IMR-90 (cell line): Measurements from ENCODE around the gene H1-8. TPM values are rescaled to one million over a fixed set of nuclear protein-coding genes. Genes with fewer than 3 reads are reported as not detected.

Experiments used
- ATAC-seq: fragments of 200-7000 bp; cut with Tn5 transposase; 2 replicates; pipeline ENCODE4 v1.9.1; 2020; ENCODE audit warnings: low read depth, mild to moderate bottlenecking, moderate library complexity
- BruUV-seq: library from RNA; stranded (reverse); fragments of 400-500 nt; replicated peaks from 2 replicates; lab custom pipeline; 2021; lab: Mats Ljungman, UMichigan
- CTCF ChIA-PET: fragments of 300-600 bp; formaldehyde crosslinking; extraction: SDS; loops from one replicate; lab custom pipeline; 2021; ENCODE audit warnings: antibody characterized with exemption; lab: Yijun Ruan, JAX
- POLR2A ChIA-PET: fragments of 300-600 bp; sonication (Branson Sonifier 250); formaldehyde crosslinking; loops from one replicate; lab custom pipeline; 2022; ENCODE audit warnings: antibody characterized with exemption; ENCODE audit not compliant: unreplicated experiment; lab: Charles Lee
- DNase-seq: peaks from one replicate; pipeline ENCODE4 v3.0.0; 2013
- H2AFZ ChIP-seq: replicated peaks from 2 replicates; pipeline ENCODE3; 2013; ENCODE audit warnings: low read length, mild to moderate bottlenecking; ENCODE audit not compliant: poor library complexity
- H2AK5ac ChIP-seq: 2 replicates; pipeline ENCODE4 v1.6.1; 2013; ENCODE audit warnings: low read depth, low read length, inconsistent platforms
- H2AK9ac ChIP-seq: replicated peaks from 2 replicates; pipeline ENCODE3; 2013; ENCODE audit warnings: mild to moderate bottlenecking, low read depth, low read length, moderate library complexity; ENCODE audit not compliant: poor library complexity
- H2BK120ac ChIP-seq: 2 replicates; pipeline ENCODE4 v1.6.1; 2013; ENCODE audit warnings: low read depth, low read length, inconsistent platforms
- H2BK15ac ChIP-seq: 3 replicates; pipeline ENCODE4 v1.6.1; 2013; ENCODE audit warnings: low read depth, low read length, inconsistent platforms
- H2BK20ac ChIP-seq: 2 replicates; pipeline ENCODE4 v1.6.1; 2013; ENCODE audit warnings: low read depth, mild to moderate bottlenecking, inconsistent platforms, low read length, moderate library complexity
- H2BK5ac ChIP-seq: 2 replicates; pipeline ENCODE4 v1.6.1; 2013; ENCODE audit warnings: mild to moderate bottlenecking, low read depth, low read length, inconsistent platforms; ENCODE audit not compliant: poor library complexity, severe bottlenecking
- H3K14ac ChIP-seq: replicated peaks from 2 replicates; pipeline ENCODE4 v1.6.1; 2013; ENCODE audit warnings: low read depth, low read length, inconsistent platforms
- H3K18ac ChIP-seq: 2 replicates; pipeline ENCODE4 v1.6.1; 2013; ENCODE audit warnings: low read depth, low read length, control low read depth
- H3K23ac ChIP-seq: 2 replicates; pipeline ENCODE4 v1.6.1; 2013; ENCODE audit warnings: low read depth, low read length, inconsistent platforms
- H3K27ac ChIP-seq: 2 replicates; pipeline ENCODE4 v1.5.1; 2013; ENCODE audit warnings: mild to moderate bottlenecking, control low read depth, low read length; ENCODE audit not compliant: insufficient read depth
- H3K27me3 ChIP-seq: 2 replicates; pipeline ENCODE4 v1.6.1; 2013; ENCODE audit warnings: low read length; ENCODE audit not compliant: control insufficient read depth, insufficient read depth
- H3K36me3 ChIP-seq: 2 replicates; pipeline ENCODE4 v1.6.1; 2013; ENCODE audit warnings: low read length, mixed read lengths; ENCODE audit not compliant: control insufficient read depth, insufficient read depth
- H3K4ac ChIP-seq: 2 replicates; pipeline ENCODE4 v1.6.1; 2013; ENCODE audit warnings: low read depth, low read length, inconsistent platforms
- H3K4me1 ChIP-seq: 2 replicates; pipeline ENCODE4 v1.6.1; 2013; ENCODE audit warnings: low read length, mixed read lengths; ENCODE audit not compliant: control insufficient read depth, insufficient read depth
- H3K4me2 ChIP-seq: 2 replicates; pipeline ENCODE4 v1.6.1; 2013; ENCODE audit warnings: low read depth, mild to moderate bottlenecking, control low read depth, low read length, moderate library complexity
- H3K4me3 ChIP-seq: 2 replicates; pipeline ENCODE4 v1.5.1; 2013; ENCODE audit warnings: low read depth, mild to moderate bottlenecking, control low read depth, low read length, moderate library complexity; ENCODE audit not compliant: insufficient read depth
- H3K56ac ChIP-seq: 2 replicates; pipeline ENCODE4 v1.6.1; 2013; ENCODE audit warnings: low read length, inconsistent platforms; ENCODE audit not compliant: insufficient read depth; ENCODE audit errors: extremely low read depth
- H3K79me1 ChIP-seq, 2 experiments: 2 replicates each; pipeline ENCODE4 v1.6.1; 2013; ENCODE audit warnings: low read length in 2 of 2, inconsistent platforms in 1 of 2, low read depth in 1 of 2
- H3K9ac ChIP-seq: 2 replicates; pipeline ENCODE4 v1.6.1; 2013; ENCODE audit warnings: low read depth, low read length, control low read depth
- H3K9me1 ChIP-seq: 2 replicates; pipeline ENCODE4 v1.6.1; 2013; ENCODE audit warnings: low read length, inconsistent platforms; ENCODE audit not compliant: insufficient read depth
- H3K9me3 ChIP-seq: 2 replicates; pipeline ENCODE4 v1.6.1; 2013; ENCODE audit warnings: low read length; ENCODE audit not compliant: control insufficient read depth, insufficient read depth
- H4K20me1 ChIP-seq: 2 replicates; pipeline ENCODE4 v1.6.1; 2013; ENCODE audit warnings: low read length, inconsistent platforms; ENCODE audit not compliant: insufficient read depth
- H4K5ac ChIP-seq: 2 replicates; pipeline ENCODE4 v1.6.1; 2013; ENCODE audit warnings: mild to moderate bottlenecking, low read depth, low read length, control low read depth
- H4K8ac ChIP-seq, 2 experiments: 2 replicates each; pipeline ENCODE4 v1.6.1; 2013; ENCODE audit warnings: low read depth in 2 of 2, low read length in 2 of 2, control low read depth in 1 of 2, inconsistent platforms in 1 of 2
- H4K91ac ChIP-seq: 2 replicates; pipeline ENCODE4 v1.6.1; 2013; ENCODE audit warnings: low read depth, low read length, inconsistent platforms; ENCODE audit not compliant: insufficient read depth
- CEBPB ChIP-seq: IDR thresholded peaks from 2 replicates; pipeline ENCODE4 v1.6.1; 2012; ENCODE audit warnings: low read depth, low read length, improper control_type of control experiment
- CHD1 ChIP-seq: IDR thresholded peaks from 2 replicates; pipeline ENCODE4 v1.6.1; 2012; ENCODE audit warnings: low read depth, low read length, improper control_type of control experiment
- ELK1 ChIP-seq: fragments of 150-350 bp; IDR thresholded peaks from 2 replicates; pipeline ENCODE4 v1.6.1; 2016; ENCODE audit warnings: low read depth, mild to moderate bottlenecking, low read length, moderate library complexity, borderline replicate concordance
- FOS ChIP-seq: fragments of 150-350 bp; IDR thresholded peaks from 2 replicates; pipeline ENCODE4 v1.6.1; 2016; ENCODE audit warnings: low read depth, low read length
- MAFK ChIP-seq: IDR thresholded peaks from 2 replicates; pipeline ENCODE4 v1.6.1; 2012; ENCODE audit warnings: low read depth, low read length, improper control_type of control experiment
- MAZ ChIP-seq: IDR thresholded peaks from 2 replicates; pipeline ENCODE4 v1.6.1; 2012; ENCODE audit warnings: low read depth, mild to moderate bottlenecking, low read length, improper control_type of control experiment, moderate library complexity, borderline replicate concordance
- MXI1 ChIP-seq: IDR thresholded peaks from 2 replicates; pipeline ENCODE4 v1.6.1; 2012; ENCODE audit warnings: low read depth, mild to moderate bottlenecking, low read length, moderate library complexity, borderline replicate concordance
- POLR2A ChIP-seq: IDR thresholded peaks from 2 replicates; pipeline ENCODE4 v1.6.1; 2012; ENCODE audit warnings: mild to moderate bottlenecking, low read depth, low read length
- RAD21 ChIP-seq: IDR thresholded peaks from 2 replicates; pipeline ENCODE4 v1.6.1; 2012; ENCODE audit warnings: low read length, improper control_type of control experiment
- RCOR1 ChIP-seq: IDR thresholded peaks from 2 replicates; pipeline ENCODE4 v1.6.1; 2012; ENCODE audit warnings: mild to moderate bottlenecking, low read length, improper control_type of control experiment; ENCODE audit not compliant: insufficient replicate concordance
- USF2 ChIP-seq: fragments of 150-350 bp; IDR thresholded peaks from 2 replicates; pipeline ENCODE4 v1.6.1; 2017; ENCODE audit warnings: mild to moderate bottlenecking, antibody characterized with exemption, low read length, low read depth
- WGBS, 2 experiments: methylation state at CpG; one replicate each; pipeline versions ENCODE4 v1.1.5 to v1.1.7; 2013; ENCODE audit warnings: missing lambda C conversion rate in 2 of 2; ENCODE audit not compliant: insufficient read length in 1 of 2; ENCODE audit errors: extremely low coverage in 2 of 2; 5-methylcytosine and 5-hydroxymethylcytosine counted together
- dilution Hi-C: fragments of 300-500 bp; cut with HindIII; formaldehyde crosslinking; loops from one replicate; pipeline ENCODE4 v1.14.3; 2018; ENCODE audit warnings: low sequenced_read_pairs; ENCODE audit not compliant: unreplicated experiment
- in situ Hi-C: fragments of 300-500 bp; cut with MboI; formaldehyde crosslinking; loops from 3 replicates; pipeline ENCODE4 v1.14.3; 2019; ENCODE audit warnings: low sequenced_read_pairs, inconsistent platforms, mixed read lengths
- intact Hi-C: fragments of 100-400 bp; cut with micrococcal nuclease; formaldehyde crosslinking; loops from 2 replicates; pipeline ENCODE4 v1.10.0; 2022
- polyA plus RNA-seq, 3 experiments: library from polyadenylated mRNA; depleted of rRNA; stranded (reverse); fragments of >200 nt; gene quantifications; 2 replicates each; pipeline ENCODE4 v1.2.3, GENCODE V29; 2012; ENCODE audit warnings: low replicate concordance in 1 of 3
- total RNA-seq: library from RNA; depleted of rRNA; stranded (reverse); fragments of >200 nt; gene quantifications from 2 replicates; pipeline ENCODE4 v1.2.3, GENCODE V29; 2012

Gene H1-8
- total and polyA plus RNA-seq, 2 of the 4 experiments (the other 2 are of a cell fraction), result not detected

GRCh38 chr3:129525341-129525968 is 17.5 kb upstream of the H1-8 start:
- DNase-seq (peak; percentile 79), ATAC-seq (peak; percentile 75)
- H4K8ac ChIP-seq, result peak overlapping the region in 1 of 2 experiments; percentile 6; a peak in 1 of 4 replicates
- peak overlapping the region; percentile 17; the same call in 1 of the 2 replicates for H4K91ac ChIP-seq
- no peak overlapping the region for H3K4me2 ChIP-seq
- H4K5ac ChIP-seq, result peak overlapping the region; percentile 87; the same call in 1 of the 2 replicates
- H3K18ac ChIP-seq, result peak overlapping the region; percentile 34; the same call in 1 of the 2 replicates
- CTCF ChIA-PET, result no interaction called here
- H3K9me3 ChIP-seq, result no peaks in the 10 kb centered on the region
- H3K27ac ChIP-seq, result no peak overlapping the region
- no TSS peak for BruUV-seq
- H3K9me1 ChIP-seq, result peaks cover 5% of the 10 kb centered on the region
- H4K20me1 ChIP-seq, result no peaks in the 10 kb centered on the region
- peak overlapping the region; percentile 20; the same call in 1 of the 2 replicates for H2AK5ac ChIP-seq
- WGBS, 2 experiments, result no CpG with 5 or more reads among the region's 8 CpGs
- intact Hi-C loops, result no loop called here
- H3K4ac ChIP-seq, result peak overlapping the region; percentile 5
- 0 out of 2 replicates have a peak, but pooled peaks have one; percentile 13 for TF ChIP-seq RAD21
- no peak for TF ChIP-seq CHD1
- no peak for TF ChIP-seq CEBPB
- TF ChIP-seq RCOR1, result no peak
- no peak for TF ChIP-seq MXI1
- TF ChIP-seq FOS, result peak; percentile 38; the same call in 1 of the 2 replicates
- no peak for TF ChIP-seq MAZ
- TF ChIP-seq USF2, result no peak
- no peak for TF ChIP-seq POLR2A
- no peak for TF ChIP-seq MAFK
- no peak for TF ChIP-seq ELK1
- H3K9ac ChIP-seq, result no peak overlapping the region
- H3K14ac ChIP-seq, result 0 out of 2 replicates have a peak overlapping the region, but pooled peaks have one; percentile 45
- H2BK20ac ChIP-seq, result peak overlapping the region; percentile 51
- no peak overlapping the region for H3K56ac ChIP-seq
- peak overlapping the region; percentile 21; the same call in 1 of the 3 replicates for H2BK15ac ChIP-seq
- no peaks in the 10 kb centered on the region for H3K27me3 ChIP-seq
- H3K36me3 ChIP-seq, result no peaks in the 10 kb centered on the region
- peak overlapping the region; percentile 79 for H2AFZ ChIP-seq
- in situ Hi-C loops, result no loop called here
- no peak overlapping the region for H3K4me3 ChIP-seq
- peak overlapping the region; percentile 46 for H2BK5ac ChIP-seq
- H3K79me1 ChIP-seq, result no peaks in the 10 kb centered on the region
- dilution Hi-C loops, result no loop called here
- peaks cover 10% of the 10 kb centered on the region for H3K4me1 ChIP-seq
- peak overlapping the region; percentile 86 for H2AK9ac ChIP-seq
- POLR2A ChIA-PET, result no interaction called here
- no peak overlapping the region; the same call in 1 of the 2 replicates for H2BK120ac ChIP-seq
- no peak overlapping the region for H3K23ac ChIP-seq
